ENCODE data around the gene RABAC1. TPM values are rescaled to one million over a fixed set of nuclear protein-coding genes. Genes with fewer than 3 reads are reported as not detected.
A peak's percentile ranks its signal among the peaks of the same experiment; 100 is the strongest.

RABAC1 gene
- total and polyA plus RNA-seq, 9 of the 15 experiments (the other 6 are each of a cell fraction or from before 2014, with no cell fraction given) = 2.4 to 28.1 (median 9.3) TPM

DNA sequence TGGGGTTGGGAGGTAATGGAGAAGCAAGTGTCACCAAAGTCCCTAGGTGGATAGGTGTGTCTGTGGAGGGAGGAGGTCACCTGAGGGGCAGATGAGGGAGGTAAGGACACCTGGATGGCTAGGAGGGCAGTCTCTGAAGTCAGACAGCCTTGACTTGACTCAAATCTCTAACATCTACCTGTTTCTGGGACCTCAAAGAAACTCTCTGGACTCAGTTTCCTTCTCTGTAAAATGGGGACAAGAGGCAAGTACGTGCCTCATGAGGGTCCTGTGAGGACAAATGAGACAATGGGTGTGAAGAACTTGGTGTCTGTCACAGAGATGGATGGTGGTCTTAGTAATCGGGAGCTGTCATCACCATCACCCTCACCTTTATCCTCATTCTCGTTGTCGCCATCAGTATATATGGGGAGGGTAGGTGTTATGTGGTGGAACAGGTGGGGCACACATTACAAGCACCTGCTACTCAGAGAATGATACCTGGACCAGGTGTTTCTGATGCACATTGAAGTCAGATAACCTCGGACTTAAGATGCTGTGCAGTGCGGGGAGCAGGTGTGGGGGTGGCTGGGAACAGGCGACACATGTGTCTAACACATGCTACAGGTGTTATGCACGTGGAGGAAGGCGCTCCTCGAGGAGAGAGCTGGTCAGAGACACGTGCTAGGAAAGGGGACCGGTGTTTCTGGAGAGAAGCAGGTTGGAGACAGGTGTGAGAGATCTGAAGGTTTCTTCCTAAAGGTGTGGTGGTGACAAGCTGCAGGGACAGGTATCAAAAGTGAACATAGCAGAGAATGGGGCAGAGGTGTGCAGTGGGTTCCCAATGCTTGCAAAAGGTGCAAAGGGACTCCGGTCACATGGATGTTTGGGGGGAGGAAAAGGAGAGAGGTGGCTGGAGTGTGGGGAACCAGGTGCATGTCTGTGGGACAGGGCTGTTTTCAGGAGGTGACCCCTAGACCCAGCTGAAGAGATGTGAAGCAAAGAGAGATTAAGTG, 34.7 kb downstream of the RABAC1 start (continued):
- TF ChIP-seq ZBTB7A (IDR thresholded peaks at IDR 0.05; ENCODE audit: borderline replicate concordance, control insufficient read depth, low read depth, low read length) (no peak), EHMT2 (IDR thresholded peaks at IDR 0.05) (no peak), ZEB2 (IDR thresholded peaks at IDR 0.05) (no peak; the same call in 1 of the 2 replicates), ZNF23 (CRISPR knock-in tag; IDR thresholded peaks at IDR 0.05) (no peak), L3MBTL2 (IDR thresholded peaks at IDR 0.05) (peak; percentile 88), RBM25 (IDR thresholded peaks at IDR 0.05; ENCODE audit: low read depth, low read length, severe bottlenecking) (peak; percentile 95), GABPB1 (CRISPR knock-in tag; IDR thresholded peaks at IDR 0.05) (no peak), ELF4 (CRISPR knock-in tag; IDR thresholded peaks at IDR 0.05) (no peak), SMC3 (conservative IDR thresholded peaks at IDR 0.05; ENCODE audit: insufficient read depth, low read depth, low read length) (no peak), ETV5 (CRISPR knock-in tag; IDR thresholded peaks at IDR 0.05; ENCODE audit: low read depth) (no peak)
- TF ChIP-seq, protein P1, sequence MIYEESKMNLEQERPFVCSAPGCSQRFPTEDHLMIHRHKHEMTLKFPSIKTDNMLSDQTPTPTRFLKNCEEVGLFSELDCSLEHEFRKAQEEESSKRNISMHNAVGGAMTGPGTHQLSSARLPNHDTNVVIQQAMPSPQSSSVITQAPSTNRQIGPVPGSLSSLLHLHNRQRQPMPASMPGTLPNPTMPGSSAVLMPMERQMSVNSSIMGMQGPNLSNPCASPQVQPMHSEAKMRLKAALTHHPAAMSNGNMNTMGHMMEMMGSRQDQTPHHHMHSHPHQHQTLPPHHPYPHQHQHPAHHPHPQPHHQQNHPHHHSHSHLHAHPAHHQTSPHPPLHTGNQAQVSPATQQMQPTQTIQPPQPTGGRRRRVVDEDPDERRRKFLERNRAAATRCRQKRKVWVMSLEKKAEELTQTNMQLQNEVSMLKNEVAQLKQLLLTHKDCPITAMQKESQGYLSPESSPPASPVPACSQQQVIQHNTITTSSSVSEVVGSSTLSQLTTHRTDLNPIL (CRISPR knock-in tag; IDR thresholded peaks at IDR 0.05) = no peak
- TF ChIP-seq, protein P2, sequence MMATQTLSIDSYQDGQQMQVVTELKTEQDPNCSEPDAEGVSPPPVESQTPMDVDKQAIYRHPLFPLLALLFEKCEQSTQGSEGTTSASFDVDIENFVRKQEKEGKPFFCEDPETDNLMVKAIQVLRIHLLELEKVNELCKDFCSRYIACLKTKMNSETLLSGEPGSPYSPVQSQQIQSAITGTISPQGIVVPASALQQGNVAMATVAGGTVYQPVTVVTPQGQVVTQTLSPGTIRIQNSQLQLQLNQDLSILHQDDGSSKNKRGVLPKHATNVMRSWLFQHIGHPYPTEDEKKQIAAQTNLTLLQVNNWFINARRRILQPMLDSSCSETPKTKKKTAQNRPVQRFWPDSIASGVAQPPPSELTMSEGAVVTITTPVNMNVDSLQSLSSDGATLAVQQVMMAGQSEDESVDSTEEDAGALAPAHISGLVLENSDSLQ (IDR thresholded peaks at IDR 0.05) = no peak
- TF ChIP-seq, protein P3, sequence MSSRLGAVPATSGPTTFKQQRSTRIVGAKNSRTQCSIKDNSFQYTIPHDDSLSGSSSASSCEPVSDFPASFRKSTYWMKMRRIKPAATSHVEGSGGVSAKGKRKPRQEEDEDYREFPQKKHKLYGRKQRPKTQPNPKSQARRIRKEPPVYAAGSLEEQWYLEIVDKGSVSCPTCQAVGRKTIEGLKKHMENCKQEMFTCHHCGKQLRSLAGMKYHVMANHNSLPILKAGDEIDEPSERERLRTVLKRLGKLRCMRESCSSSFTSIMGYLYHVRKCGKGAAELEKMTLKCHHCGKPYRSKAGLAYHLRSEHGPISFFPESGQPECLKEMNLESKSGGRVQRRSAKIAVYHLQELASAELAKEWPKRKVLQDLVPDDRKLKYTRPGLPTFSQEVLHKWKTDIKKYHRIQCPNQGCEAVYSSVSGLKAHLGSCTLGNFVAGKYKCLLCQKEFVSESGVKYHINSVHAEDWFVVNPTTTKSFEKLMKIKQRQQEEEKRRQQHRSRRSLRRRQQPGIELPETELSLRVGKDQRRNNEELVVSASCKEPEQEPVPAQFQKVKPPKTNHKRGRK (tag; IDR thresholded peaks at IDR 0.05) = no peak
- TF ChIP-seq, protein P4, sequence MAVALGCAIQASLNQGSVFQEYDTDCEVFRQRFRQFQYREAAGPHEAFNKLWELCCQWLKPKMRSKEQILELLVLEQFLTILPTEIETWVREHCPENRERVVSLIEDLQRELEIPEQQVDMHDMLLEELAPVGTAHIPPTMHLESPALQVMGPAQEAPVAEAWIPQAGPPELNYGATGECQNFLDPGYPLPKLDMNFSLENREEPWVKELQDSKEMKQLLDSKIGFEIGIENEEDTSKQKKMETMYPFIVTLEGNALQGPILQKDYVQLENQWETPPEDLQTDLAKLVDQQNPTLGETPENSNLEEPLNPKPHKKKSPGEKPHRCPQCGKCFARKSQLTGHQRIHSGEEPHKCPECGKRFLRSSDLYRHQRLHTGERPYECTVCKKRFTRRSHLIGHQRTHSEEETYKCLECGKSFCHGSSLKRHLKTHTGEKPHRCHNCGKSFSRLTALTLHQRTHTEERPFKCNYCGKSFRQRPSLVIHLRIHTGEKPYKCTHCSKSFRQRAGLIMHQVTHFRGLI (CRISPR knock-in tag; IDR thresholded peaks at IDR 0.05) = no peak
- TF ChIP-seq, protein P5, sequence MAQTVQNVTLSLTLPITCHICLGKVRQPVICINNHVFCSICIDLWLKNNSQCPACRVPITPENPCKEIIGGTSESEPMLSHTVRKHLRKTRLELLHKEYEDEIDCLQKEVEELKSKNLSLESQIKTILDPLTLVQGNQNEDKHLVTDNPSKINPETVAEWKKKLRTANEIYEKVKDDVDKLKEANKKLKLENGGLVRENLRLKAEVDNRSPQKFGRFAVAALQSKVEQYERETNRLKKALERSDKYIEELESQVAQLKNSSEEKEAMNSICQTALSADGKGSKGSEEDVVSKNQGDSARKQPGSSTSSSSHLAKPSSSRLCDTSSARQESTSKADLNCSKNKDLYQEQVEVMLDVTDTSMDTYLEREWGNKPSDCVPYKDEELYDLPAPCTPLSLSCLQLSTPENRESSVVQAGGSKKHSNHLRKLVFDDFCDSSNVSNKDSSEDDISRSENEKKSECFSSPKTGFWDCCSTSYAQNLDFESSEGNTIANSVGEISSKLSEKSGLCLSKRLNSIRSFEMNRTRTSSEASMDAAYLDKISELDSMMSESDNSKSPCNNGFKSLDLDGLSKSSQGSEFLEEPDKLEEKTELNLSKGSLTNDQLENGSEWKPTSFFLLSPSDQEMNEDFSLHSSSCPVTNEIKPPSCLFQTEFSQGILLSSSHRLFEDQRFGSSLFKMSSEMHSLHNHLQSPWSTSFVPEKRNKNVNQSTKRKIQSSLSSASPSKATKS (CRISPR knock-in tag; IDR thresholded peaks at IDR 0.05) = no peak
- TF ChIP-seq, protein P6, sequence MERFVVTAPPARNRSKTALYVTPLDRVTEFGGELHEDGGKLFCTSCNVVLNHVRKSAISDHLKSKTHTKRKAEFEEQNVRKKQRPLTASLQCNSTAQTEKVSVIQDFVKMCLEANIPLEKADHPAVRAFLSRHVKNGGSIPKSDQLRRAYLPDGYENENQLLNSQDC (CRISPR knock-in tag; IDR thresholded peaks at IDR 0.05) = no peak
- TF ChIP-seq, protein P7, sequence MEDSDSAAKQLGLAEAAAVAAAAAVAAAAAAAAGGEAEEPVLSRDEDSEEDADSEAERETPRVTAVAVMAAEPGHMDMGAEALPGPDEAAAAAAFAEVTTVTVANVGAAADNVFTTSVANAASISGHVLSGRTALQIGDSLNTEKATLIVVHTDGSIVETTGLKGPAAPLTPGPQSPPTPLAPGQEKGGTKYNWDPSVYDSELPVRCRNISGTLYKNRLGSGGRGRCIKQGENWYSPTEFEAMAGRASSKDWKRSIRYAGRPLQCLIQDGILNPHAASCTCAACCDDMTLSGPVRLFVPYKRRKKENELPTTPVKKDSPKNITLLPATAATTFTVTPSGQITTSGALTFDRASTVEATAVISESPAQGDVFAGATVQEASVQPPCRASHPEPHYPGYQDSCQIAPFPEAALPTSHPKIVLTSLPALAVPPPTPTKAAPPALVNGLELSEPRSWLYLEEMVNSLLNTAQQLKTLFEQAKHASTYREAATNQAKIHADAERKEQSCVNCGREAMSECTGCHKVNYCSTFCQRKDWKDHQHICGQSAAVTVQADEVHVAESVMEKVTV (CRISPR knock-in tag; IDR thresholded peaks at IDR 0.05) = no peak
